Gastroesophageal sphincter (tissue), 4 donors: ENCODE data around the gene OR56A4. TPM values are rescaled to one million over a fixed set of nuclear protein-coding genes. Genes with fewer than 3 reads are reported as not detected.

Experiments
- ATAC-seq: fragments of 150-250 bp; one replicate; pipeline ENCODE4 v1.9.1; 2016; ENCODE audit warnings: mild to moderate bottlenecking, moderate library complexity
- H3K27ac ChIP-seq, 4 donors: fragments of 200-600 bp; sonication (generic) in 3 of 4; 1 replicate in 3 of 4; 2 replicates in 1 of 4; pipeline ENCODE4 v1.5.1; 2016 to 2019
- H3K27me3 ChIP-seq: fragments of 200-600 bp; sonication (generic); one replicate; pipeline ENCODE4 v1.5.1; 2019
- H3K36me3 ChIP-seq, 2 donors: fragments of 200-600 bp; sonication (generic); one replicate each; pipeline ENCODE4 v1.5.1; 2019; ENCODE audit warnings: control low read depth in 1 of 2
- H3K4me1 ChIP-seq, 3 donors: fragments of 200-600 bp; sonication (generic); 1 replicate in 2 of 3; 2 replicates in 1 of 3; pipeline ENCODE4 v1.5.1; 2016 to 2019; ENCODE audit warnings: control low read depth in 2 of 3
- H3K4me3 ChIP-seq, 2 donors: fragments of 200-600 bp; sonication (generic); one replicate each; pipeline ENCODE4 v1.5.1; 2019; ENCODE audit warnings: mild to moderate bottlenecking in 1 of 2, moderate library complexity in 1 of 2
- H3K9me3 ChIP-seq, 3 donors: fragments of 200-600 bp; sonication (generic); one replicate each; pipeline ENCODE4 v1.5.1; 2017 to 2019; ENCODE audit warnings: control low read depth in 2 of 3
- CTCF ChIP-seq, 4 experiments: fragments of 200-600 bp in 2 of 4; fragments of 450-650 bp in 2 of 4; sonication (generic) in 1 of 4; IDR thresholded peaks; one replicate each; pipeline ENCODE4 v1.5.1; 2017 to 2019; ENCODE audit warnings: antibody characterized with exemption in 4 of 4, mild to moderate bottlenecking in 2 of 4, moderate library complexity in 2 of 4
- EP300 ChIP-seq: sonication (generic); formaldehyde crosslinking; IDR thresholded peaks from one replicate; pipeline ENCODE4 v1.6.1; 2017; ENCODE audit warnings: antibody characterized with exemption, mild to moderate bottlenecking
- POLR2A ChIP-seq, 2 donors: fragments of 450-650 bp; IDR thresholded peaks; one replicate each; pipeline ENCODE4 v1.6.1; 2017; ENCODE audit warnings: antibody characterized with exemption in 2 of 2, mild to moderate bottlenecking in 2 of 2, moderate library complexity in 1 of 2
- POLR2AphosphoS5 ChIP-seq: sonication (generic); formaldehyde crosslinking; IDR thresholded peaks from one replicate; pipeline ENCODE4 v1.6.1; 2017; ENCODE audit warnings: antibody characterized with exemption
- WGBS, 2 donors: methylation state at CpG; one replicate each; pipeline ENCODE4 v1.1.5; 2018; ENCODE audit warnings: low coverage in 1 of 2; 5-methylcytosine and 5-hydroxymethylcytosine counted together
- total RNA-seq, 4 donors: library from RNA; depleted of rRNA; stranded (reverse); fragments of >200 nt; gene quantifications; one replicate each; pipeline ENCODE4 v1.1.0, GENCODE V29; 2016

Gene OR56A4
- total RNA-seq, 4 donors from 2014 or later = not detected

DNA sequence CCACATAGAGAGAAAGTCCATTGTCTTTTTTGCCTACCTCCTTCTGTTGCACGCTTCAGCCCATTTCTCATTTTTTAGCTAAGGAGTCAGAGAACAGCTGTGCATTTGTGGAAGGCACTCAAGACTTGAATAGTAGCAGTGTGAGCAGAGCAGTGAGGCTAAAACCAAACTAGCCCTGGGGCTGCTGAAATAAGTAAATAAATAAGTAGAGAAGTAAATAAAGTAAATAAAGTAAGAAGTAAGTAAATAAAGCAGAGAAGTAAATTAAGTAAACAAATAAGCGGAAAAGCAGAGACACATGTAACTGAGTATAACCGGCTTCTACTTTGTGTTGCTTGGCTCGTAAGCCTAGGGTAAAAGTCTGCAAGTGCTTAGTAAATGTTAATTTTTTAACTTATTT is 17.5 kb downstream of the OR56A4 start:
- ATAC-seq = no peak
- TF ChIP-seq EP300 (no peak), POLR2AphosphoS5 (no peak), POLR2A (IDR thresholded peaks at IDR 0.05) (no peak), CTCF (IDR thresholded peaks at IDR 0.05) (no peak)
- Histone ChIP-seq H3K27ac (no peak overlapping the region), H3K27me3 (peaks cover 8% of the 10 kb centered on the region), H3K4me1 (no peaks in the 10 kb centered on the region), H3K36me3 (no peaks in the 10 kb centered on the region), H3K4me3 (no peak overlapping the region), H3K9me3 (no peaks in the 10 kb centered on the region)
- WGBS, 2 donors = 78 to 91% methylated on average over 3 to 4 of the region's 4 CpGs

DNA sequence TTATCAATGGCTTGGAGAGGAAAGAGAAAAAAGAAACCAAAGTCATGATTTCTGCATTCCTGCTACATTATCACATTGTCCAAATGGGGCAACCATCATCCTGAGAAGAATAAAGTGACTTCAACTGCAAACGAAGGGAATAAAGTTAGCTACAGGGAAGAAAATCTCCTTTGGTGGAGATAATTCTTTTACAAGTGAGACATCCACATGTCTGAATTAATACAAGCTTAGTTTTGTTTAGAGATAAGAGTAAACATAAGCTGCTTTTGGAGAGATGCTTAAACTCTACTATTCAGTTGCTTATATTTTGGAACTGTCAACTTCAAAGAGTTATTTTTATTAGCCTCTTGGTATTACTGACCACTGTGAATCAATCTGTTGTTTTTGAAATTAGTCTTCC is 19.9 kb downstream of the OR56A4 start, which contains the start of gene OR52L1:
OR52L1 (minus strand) TSS at position 101 of the 400 bp plus-strand sequence; CDS start at position 46, 55 bp downstream.
- H3K9me3 ChIP-seq = no peaks in the 10 kb centered on the region
- WGBS, 2 donors = 56 to 60% methylated on average over 1 of the region's 1 CpG
- H3K27me3 ChIP-seq = peaks cover 8% of the 10 kb centered on the region
- no peak within 1 kb of the TSS for H3K4me3 ChIP-seq
- TF ChIP-seq EP300 = no peak
- TF ChIP-seq POLR2AphosphoS5 = no peak
- TF ChIP-seq POLR2A (IDR thresholded peaks at IDR 0.05) = no peak
- no peak for TF ChIP-seq CTCF (IDR thresholded peaks at IDR 0.05)
- H3K27ac ChIP-seq = no peak within 1 kb of the TSS
- H3K36me3 ChIP-seq = no peaks in the 10 kb centered on the region
- H3K4me1 ChIP-seq = no peaks in the 10 kb centered on the region
- no peak for ATAC-seq

DNA sequence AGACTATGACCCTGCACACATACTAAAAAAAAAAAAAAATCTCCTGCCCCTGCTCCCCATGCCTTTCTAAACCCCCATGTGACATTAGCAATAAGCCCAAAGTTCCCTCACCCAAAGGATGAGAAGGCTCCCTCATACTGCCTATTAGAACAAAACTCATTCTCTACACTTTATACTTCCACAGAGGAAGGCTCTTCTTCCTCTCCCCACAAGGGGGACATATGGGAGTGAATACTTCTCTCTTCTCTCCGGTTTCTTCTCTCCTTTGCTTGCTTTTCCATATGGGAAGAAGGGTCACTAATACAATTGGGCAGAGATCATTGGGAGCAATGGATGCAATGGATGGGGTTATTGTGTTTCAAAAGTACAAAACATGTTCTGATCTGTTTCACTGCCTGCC is 23.3 kb downstream of the OR56A4 start:
- H3K27ac ChIP-seq = no peak overlapping the region
- no peaks in the 10 kb centered on the region for H3K4me1 ChIP-seq
- no peak overlapping the region for H3K4me3 ChIP-seq
- H3K36me3 ChIP-seq = no peaks in the 10 kb centered on the region
- WGBS, 2 donors = 33 to 63% methylated on average over 1 of the region's 1 CpG
- H3K9me3 ChIP-seq = peaks cover 0 to 15% (median 0%) of the 10 kb centered on the region in 3 donors
- no peaks in the 10 kb centered on the region for H3K27me3 ChIP-seq
- TF ChIP-seq POLR2AphosphoS5 (no peak), POLR2A (IDR thresholded peaks at IDR 0.05) (no peak), EP300 (no peak), CTCF (IDR thresholded peaks at IDR 0.05) (no peak)
- ATAC-seq = no peak

DNA sequence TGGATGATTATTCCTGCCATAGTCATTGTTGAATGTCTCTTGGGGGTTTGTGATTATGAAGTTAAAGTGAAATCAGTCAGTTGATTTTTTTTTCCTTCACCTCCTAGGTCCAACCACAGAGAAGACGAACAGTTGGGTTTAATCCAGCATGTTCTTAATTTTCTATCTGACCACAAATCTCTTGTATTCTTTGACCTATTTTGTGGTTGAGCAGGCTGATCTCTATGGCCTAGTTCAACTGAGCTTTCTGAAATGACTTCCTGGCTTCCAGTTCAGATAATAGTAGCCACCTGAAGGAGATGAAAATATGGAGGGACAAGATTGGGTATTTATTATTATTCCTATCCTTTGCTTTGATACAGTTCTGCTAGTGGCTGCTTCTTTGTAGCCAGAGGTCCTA is 33.2 kb downstream of the OR56A4 start:
- ATAC-seq = no peak
- no peak for TF ChIP-seq POLR2AphosphoS5
- Histone ChIP-seq H3K36me3 (no peaks in the 10 kb centered on the region), H3K4me1 (no peaks in the 10 kb centered on the region), H3K4me3 (no peak overlapping the region), H3K27ac (no peak overlapping the region), H3K9me3 (no peaks in the 10 kb centered on the region), H3K27me3 (peaks cover 3% of the 10 kb centered on the region)
- WGBS, 2 donors = 36 to 89% methylated on average over 1 of the region's 1 CpG

DNA sequence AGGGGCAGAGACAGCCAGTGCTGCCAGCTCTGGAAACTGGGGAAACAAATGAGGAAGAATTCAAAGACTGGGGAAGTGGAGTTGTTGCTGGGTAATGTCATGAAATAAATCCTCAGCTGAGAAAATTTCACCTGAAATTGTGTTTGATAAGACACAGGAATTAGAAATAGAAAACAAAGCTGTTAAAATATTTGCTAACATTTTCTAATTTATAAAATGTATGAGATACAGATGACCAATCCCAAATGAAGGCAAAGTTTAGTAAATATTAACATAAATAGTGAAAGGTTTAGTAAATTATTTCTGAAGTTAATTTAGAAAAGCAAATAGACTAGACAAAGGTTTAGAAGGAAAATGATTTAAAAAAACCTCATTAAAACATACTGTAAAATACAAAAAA is 38.4 kb downstream of the OR56A4 start, which contains the start of gene OR56A5:
OR56A5 (minus strand) TSS at position 101 of the 400 bp plus-strand sequence; CDS start at position 101, 0 bp downstream.
- TF ChIP-seq EP300 (no peak), POLR2AphosphoS5 (no peak), POLR2A (IDR thresholded peaks at IDR 0.05) (no peak), CTCF (IDR thresholded peaks at IDR 0.05) (no peak)
- H3K9me3 ChIP-seq = peaks cover 0 to 7% (median 0%) of the 10 kb centered on the region in 3 donors
- ATAC-seq = no peak
- no peak within 1 kb of the TSS for H3K4me3 ChIP-seq
- no peaks in the 10 kb centered on the region for H3K36me3 ChIP-seq
- peaks cover 3% of the 10 kb centered on the region for H3K27me3 ChIP-seq
- no peaks in the 10 kb centered on the region for H3K4me1 ChIP-seq
- no peak within 1 kb of the TSS for H3K27ac ChIP-seq
